ENCODE data around the gene SLC38A11.
"Not testable (repeated sequence)": the region's sequence is repeated elsewhere in the genome, so short reads cannot be mapped to it uniquely, and the experiment has no call there.

Gene SLC38A11

GRCh38 chr2:164954954-164955701 is at the start of gene SLC38A11:
SLC38A11 (minus strand) TSS chr2:164955525; CDS start chr2:164955247, 278 bp downstream.
- no peak for DNase-seq

GRCh38 chr2:165003443-165004130 is 48.3 kb upstream of the SLC38A11 start:
- DNase-seq: no peak

- DNase-seq: no peak
Measured at GRCh38 chr2:165002638-165003037, 47.3 kb upstream of the SLC38A11 start.

- DNase-seq: not testable (repeated sequence)
Measured at GRCh38 chr2:164994664-164995299, 39.5 kb upstream of the SLC38A11 start.

GRCh38 chr2:164993287-164994016 is 38.1 kb upstream of the SLC38A11 start:
- DNase-seq: no peak

- peak; percentile 81 for DNase-seq
Measured at GRCh38 chr2:164992818-164993217, 37.5 kb upstream of the SLC38A11 start.

- DNase-seq: not testable (repeated sequence)
Measured at GRCh38 chr2:164992093-164992454, 36.7 kb upstream of the SLC38A11 start.

- DNase-seq: not testable (repeated sequence)
Measured at GRCh38 chr2:164991361-164992092, 36.2 kb upstream of the SLC38A11 start.

GRCh38 chr2:164990953-164991352 is 35.6 kb upstream of the SLC38A11 start:
- not testable (repeated sequence) for DNase-seq

GRCh38 chr2:164988805-164989204 is 33.5 kb upstream of the SLC38A11 start:
- DNase-seq: not testable (repeated sequence)

GRCh38 chr2:164986027-164986426 is 30.7 kb upstream of the SLC38A11 start:
- DNase-seq: not testable (repeated sequence)

- no peak for DNase-seq
Measured at GRCh38 chr2:164984428-164984827, 29.1 kb upstream of the SLC38A11 start.

- DNase-seq: no peak
Measured at GRCh38 chr2:164981217-164981990, 26.1 kb upstream of the SLC38A11 start.

GRCh38 chr2:164980688-164981087 is 25.4 kb upstream of the SLC38A11 start:
- not testable (repeated sequence) for DNase-seq

- DNase-seq: no peak
Measured at GRCh38 chr2:164979113-164979512, 23.8 kb upstream of the SLC38A11 start.

- not testable (repeated sequence) for DNase-seq
Measured at GRCh38 chr2:164976875-164977470, 21.6 kb upstream of the SLC38A11 start.

- DNase-seq: no peak
Measured at GRCh38 chr2:164976301-164976700, 21.0 kb upstream of the SLC38A11 start.

GRCh38 chr2:164975891-164976290 is 20.6 kb upstream of the SLC38A11 start:
- no peak for DNase-seq

GRCh38 chr2:164974221-164974620 is 18.9 kb upstream of the SLC38A11 start:
- no peak for DNase-seq

GRCh38 chr2:164972216-164972615 is 16.9 kb upstream of the SLC38A11 start:
- no peak for DNase-seq
